MCF 10A (cell line): ENCODE results near the gene LIN9. TPM values are rescaled to one million over a fixed set of nuclear protein-coding genes. Genes with fewer than 3 reads are reported as not detected.
A peak's percentile ranks its signal among the peaks of the same experiment; 100 is the strongest.
"Not testable (repeated sequence)": the region's sequence is repeated elsewhere in the genome, so short reads cannot be mapped to it uniquely, and the experiment has no call there.

Source experiments
- BruUV-seq: library from RNA; stranded (reverse); fragments of 400-500 nt; replicated peaks from 2 replicates; lab custom pipeline; 2021; lab: Mats Ljungman, UMichigan
- CTCF ChIA-PET: fragments of 300-600 bp; sonication (Branson Sonifier 250); formaldehyde crosslinking; extraction: SDS; loops from one replicate; lab custom pipeline; 2021; ENCODE audit warnings: antibody characterized with exemption, inconsistent platforms; lab: Yijun Ruan, JAX
- POLR2A ChIA-PET: fragments of 300-600, 350-650 bp; sonication (Branson Sonifier 250); formaldehyde crosslinking; extraction: SDS; loops from one replicate; lab custom pipeline; 2020; ENCODE audit warnings: antibody characterized with exemption, inconsistent platforms; lab: Yijun Ruan, JAX
- DNase-seq: peaks from one replicate; pipeline ENCODE4 v3.0.0-alpha.2; 2018; ENCODE audit not compliant: unreplicated experiment
- H3K27ac Mint-ChIP-seq: one replicate; pipeline ENCODE4 v1.8.0; 2022; ENCODE audit warnings: mild to moderate bottlenecking, low read depth, mixed read lengths; ENCODE audit not compliant: unreplicated experiment
- H3K27me3 Mint-ChIP-seq: one replicate; pipeline ENCODE4 v1.8.0; 2022; ENCODE audit warnings: mixed read lengths; ENCODE audit not compliant: insufficient read depth, unreplicated experiment
- H3K36me3 Mint-ChIP-seq: one replicate; pipeline ENCODE4 v1.8.0; 2022; ENCODE audit warnings: mild to moderate bottlenecking, moderate library complexity, mixed read lengths; ENCODE audit not compliant: insufficient read depth, unreplicated experiment
- H3K4me1 Mint-ChIP-seq: one replicate; pipeline ENCODE4 v1.8.0; 2022; ENCODE audit warnings: mixed read lengths; ENCODE audit not compliant: insufficient read depth, unreplicated experiment
- H3K4me3 Mint-ChIP-seq: one replicate; pipeline ENCODE4 v1.8.0; 2022; ENCODE audit warnings: mild to moderate bottlenecking, moderate library complexity, mixed read lengths; ENCODE audit not compliant: unreplicated experiment
- H3K9me3 Mint-ChIP-seq: one replicate; pipeline ENCODE4 v1.8.0; 2022; ENCODE audit warnings: mixed read lengths; ENCODE audit not compliant: unreplicated experiment
- CTCF ChIP-seq: fragments of 200-600 bp; IDR thresholded peaks from one replicate; pipeline ENCODE4 v1.8.0; 2022; ENCODE audit warnings: antibody characterized with exemption, mild to moderate bottlenecking; ENCODE audit not compliant: unreplicated experiment
- intact Hi-C: fragments of 100-400 bp; cut with micrococcal nuclease; formaldehyde crosslinking; loops from 2 replicates; pipeline ENCODE4 v1.14.1; 2022
- total RNA-seq: library from RNA; stranded (reverse); gene quantifications from 2 replicates; pipeline ENCODE4 v1.2.3, GENCODE V29; 2022

The LIN9 gene
- total RNA-seq, 1 experiment from 2014 or later: 10.4 TPM

- Mint-ChIP-seq H3K4me1 (peaks cover 26% of the 10 kb centered on the region), H3K27ac (peak overlapping the region; percentile 65), H3K4me3 (no peak overlapping the region), H3K9me3 (no peaks in the 10 kb centered on the region), H3K27me3 (no peaks in the 10 kb centered on the region), H3K36me3 (peaks cover 20% of the 10 kb centered on the region)
- DNase-seq: peak; percentile 83
- ChIA-PET CTCF (interaction anchor here (0.6 to 2.3 kb wide), 4 partner anchors 38 to 528 kb away, joined by 3 to 8 read pairs (median 5); no protein-coding TSS in a partner anchor), POLR2A (interaction anchor here (0.7 to 2.4 kb wide), 12 partner anchors 9 to 1031 kb away, joined by 3 to 28 read pairs (median 6); partner anchors contain the start of genes LIN9 and PARP1)
- no peak for TF ChIP-seq CTCF
- no TSS peak for BruUV-seq
- intact Hi-C loops: no loop called here
Measured at GRCh38 chr1:226268421-226269124, 40.4 kb downstream of the LIN9 start.

- POLR2A ChIA-PET: interaction anchor here (1.1 kb wide), 1 partner anchor 16 kb away, joined by 4 read pairs; no protein-coding TSS in a partner anchor
- H3K4me1 Mint-ChIP-seq: no peaks in the 10 kb centered on the region
Measured at GRCh38 chr1:226261818-226262217, 47.1 kb downstream of the LIN9 start.

GRCh38 chr1:226255380-226255779 lies 53.6 kb downstream of the LIN9 start:
- H3K36me3 Mint-ChIP-seq: peaks cover 28% of the 10 kb centered on the region
- no peaks in the 10 kb centered on the region for H3K9me3 Mint-ChIP-seq
- no peak for TF ChIP-seq CTCF
- H3K27me3 Mint-ChIP-seq: no peaks in the 10 kb centered on the region
- no peak overlapping the region for H3K4me3 Mint-ChIP-seq
- ChIA-PET CTCF (interaction anchor here (0.6 to 1.8 kb wide), 4 partner anchors 9 to 164 kb away, joined by 3 to 4 read pairs (median 4); no protein-coding TSS in a partner anchor), POLR2A (interaction anchor here (0.6 to 1.6 kb wide), 11 partner anchors 10 to 525 kb away, joined by 3 to 4 read pairs (median 3); partner anchors contain the start of gene LIN9)
- peaks cover 14% of the 10 kb centered on the region for H3K4me1 Mint-ChIP-seq
- DNase-seq: peak; percentile 13
- intact Hi-C loops: no loop called here
- no TSS peak for BruUV-seq
- peak overlapping the region; percentile 1 for H3K27ac Mint-ChIP-seq

More at GRCh38 chr1:226261818-226262217, 47.1 kb downstream of the LIN9 start:
- CTCF ChIA-PET: no interaction called here
- Mint-ChIP-seq H3K9me3 (peaks cover 14% of the 10 kb centered on the region), H3K4me3 (no peak overlapping the region), H3K27me3 (no peaks in the 10 kb centered on the region), H3K36me3 (peaks cover 8% of the 10 kb centered on the region), H3K27ac (peak overlapping the region; percentile 24)
- intact Hi-C loops: no loop called here
- no TSS peak for BruUV-seq
- no peak for TF ChIP-seq CTCF
- DNase-seq: no peak

GRCh38 chr1:226253933-226254332 lies 55.0 kb downstream of the LIN9 start:
- H3K36me3 Mint-ChIP-seq: peaks cover 40% of the 10 kb centered on the region
- ChIA-PET CTCF (no interaction called here), POLR2A (interaction anchor here (1.7 kb wide), 1 partner anchor 14 kb away, joined by 4 read pairs; no protein-coding TSS in a partner anchor)
- no TSS peak for BruUV-seq
- no peak overlapping the region for H3K27ac Mint-ChIP-seq
- intact Hi-C loops: no loop called here
- peaks cover 14% of the 10 kb centered on the region for H3K4me1 Mint-ChIP-seq
- no peak for DNase-seq
- H3K4me3 Mint-ChIP-seq: no peak overlapping the region
- H3K27me3 Mint-ChIP-seq: no peaks in the 10 kb centered on the region
- TF ChIP-seq CTCF: no peak
- no peaks in the 10 kb centered on the region for H3K9me3 Mint-ChIP-seq

- Mint-ChIP-seq H3K4me1 (peaks cover 18% of the 10 kb centered on the region), H3K36me3 (peaks cover 43% of the 10 kb centered on the region)
- H3K9me3 Mint-ChIP-seq, H3K27me3 Mint-ChIP-seq, BruUV-seq, DNase-seq, H3K27ac Mint-ChIP-seq, intact Hi-C loops, H3K4me3 Mint-ChIP-seq: not testable (repeated sequence)
- POLR2A ChIA-PET: interaction anchor here (1.7 kb wide), 1 partner anchor 11 kb away, joined by 6 read pairs; no protein-coding TSS in a partner anchor
- CTCF ChIA-PET: interaction anchor here (0.6 to 1.3 kb wide), 3 partner anchors 12 to 127 kb away, joined by 3 to 4 read pairs (median 3); partner anchors contain the start of gene LIN9
Measured at GRCh38 chr1:226252841-226253240, 56.1 kb downstream of the LIN9 start.
